ENCODE results near the gene ZNF423. TPM values are rescaled to one million over a fixed set of nuclear protein-coding genes. Genes with fewer than 3 reads are reported as not detected.

ZNF423 gene
- total RNA-seq, 1 donor: 11.6 TPM

GRCh38 chr16:49861299-49861698 lies 5.4 kb upstream of the ZNF423 start:
- TF ChIP-seq CTCF (IDR thresholded peaks at IDR 0.05; ENCODE audit: extremely low read depth, low read depth, low read length): no peak
- no peak for DNase-seq (ENCODE audit: insufficient read length, low spot score, missing footprints)
- H2AFZ ChIP-seq (ENCODE audit: low read length): no peak overlapping the region
- no peaks in the 10 kb centered on the region for H3K9me3 ChIP-seq (ENCODE audit: low read depth, low read length)
- no peak overlapping the region for H3K4me3 ChIP-seq (ENCODE audit: insufficient read depth, low read length)
- peaks cover 4% of the 10 kb centered on the region for H3K4me1 ChIP-seq (ENCODE audit: insufficient read depth, low read length)
- no peak overlapping the region for H3K27ac ChIP-seq (ENCODE audit: low read depth, low read length)
- no peaks in the 10 kb centered on the region for H4K20me1 ChIP-seq (ENCODE audit: insufficient read depth, low read length)
- H3K79me2 ChIP-seq (ENCODE audit: insufficient read depth, low read length): no peaks in the 10 kb centered on the region
- no peaks in the 10 kb centered on the region for H3K36me3 ChIP-seq (ENCODE audit: insufficient read depth, low read length)
- H3K27me3 ChIP-seq (ENCODE audit: insufficient read depth, low read length): peaks cover 14% of the 10 kb centered on the region
- no peak overlapping the region for H3K4me2 ChIP-seq (ENCODE audit: insufficient read depth, low read length)

- H3K4me3 ChIP-seq (ENCODE audit: insufficient read depth, low read length): no peak overlapping the region
- H3K4me1 ChIP-seq (ENCODE audit: insufficient read depth, low read length): peaks cover 4% of the 10 kb centered on the region
- no peak for DNase-seq (ENCODE audit: insufficient read length, low spot score, missing footprints)
- no peaks in the 10 kb centered on the region for H3K36me3 ChIP-seq (ENCODE audit: insufficient read depth, low read length)
- no peak for TF ChIP-seq CTCF (IDR thresholded peaks at IDR 0.05; ENCODE audit: extremely low read depth, low read depth, low read length)
- peaks cover 14% of the 10 kb centered on the region for H3K27me3 ChIP-seq (ENCODE audit: insufficient read depth, low read length)
- no peak overlapping the region for H3K27ac ChIP-seq (ENCODE audit: low read depth, low read length)
- H3K4me2 ChIP-seq (ENCODE audit: insufficient read depth, low read length): no peak overlapping the region
- H3K79me2 ChIP-seq (ENCODE audit: insufficient read depth, low read length): no peaks in the 10 kb centered on the region
- H3K9me3 ChIP-seq (ENCODE audit: low read depth, low read length): no peaks in the 10 kb centered on the region
- no peak overlapping the region for H2AFZ ChIP-seq (ENCODE audit: low read length)
- H4K20me1 ChIP-seq (ENCODE audit: insufficient read depth, low read length): no peaks in the 10 kb centered on the region
Observed at GRCh38 chr16:49860593-49860992, 4.7 kb upstream of the ZNF423 start.

- Histone ChIP-seq H3K9me3 (ENCODE audit: low read depth, low read length) (no peaks in the 10 kb centered on the region), H3K27ac (ENCODE audit: low read depth, low read length) (no peak overlapping the region), H4K20me1 (ENCODE audit: insufficient read depth, low read length) (no peaks in the 10 kb centered on the region), H3K27me3 (ENCODE audit: insufficient read depth, low read length) (peaks cover 14% of the 10 kb centered on the region), H3K4me2 (ENCODE audit: insufficient read depth, low read length) (peak overlapping the region; percentile 89), H3K4me1 (ENCODE audit: insufficient read depth, low read length) (peaks cover 7% of the 10 kb centered on the region), H3K79me2 (ENCODE audit: insufficient read depth, low read length) (no peaks in the 10 kb centered on the region), H2AFZ (ENCODE audit: low read length) (peak overlapping the region; percentile 74), H3K4me3 (ENCODE audit: insufficient read depth, low read length) (peak overlapping the region; percentile 70), H3K36me3 (ENCODE audit: insufficient read depth, low read length) (no peaks in the 10 kb centered on the region)
- peak; percentile 93 for DNase-seq (ENCODE audit: insufficient read length, low spot score, missing footprints)
- TF ChIP-seq CTCF (IDR thresholded peaks at IDR 0.05; ENCODE audit: extremely low read depth, low read depth, low read length): no peak
Observed at GRCh38 chr16:49859125-49859811, 3.4 kb upstream of the ZNF423 start.

- peak overlapping the region; percentile 74 for H2AFZ ChIP-seq (ENCODE audit: low read length)
Observed at GRCh38 chr16:49858200-49859124, 2.5 kb upstream of the ZNF423 start.

More at GRCh38 chr16:49858200-49859124, 2.5 kb upstream of the ZNF423 start:
- Histone ChIP-seq H3K27ac (ENCODE audit: low read depth, low read length) (no peak overlapping the region), H3K36me3 (ENCODE audit: insufficient read depth, low read length) (no peaks in the 10 kb centered on the region), H3K79me2 (ENCODE audit: insufficient read depth, low read length) (peaks cover 4% of the 10 kb centered on the region), H3K4me1 (ENCODE audit: insufficient read depth, low read length) (peaks cover 11% of the 10 kb centered on the region), H3K4me3 (ENCODE audit: insufficient read depth, low read length) (peak overlapping the region; percentile 70), H3K27me3 (ENCODE audit: insufficient read depth, low read length) (peaks cover 20% of the 10 kb centered on the region), H3K4me2 (ENCODE audit: insufficient read depth, low read length) (peak overlapping the region; percentile 89), H4K20me1 (ENCODE audit: insufficient read depth, low read length) (peaks cover 4% of the 10 kb centered on the region), H3K9me3 (ENCODE audit: low read depth, low read length) (no peaks in the 10 kb centered on the region)
- no peak for TF ChIP-seq CTCF (IDR thresholded peaks at IDR 0.05; ENCODE audit: extremely low read depth, low read depth, low read length)
- DNase-seq (ENCODE audit: insufficient read length, low spot score, missing footprints): peak; percentile 97
